HG03442 (cell line): Measurements from ENCODE around the gene TACC2.

Source experiments
- ATAC-seq: cut with Tn5 transposase; IDR thresholded peaks from one replicate; pipeline ENCODE4 v1.9.1; 2021; ENCODE audit warnings: mild to moderate bottlenecking, moderate library complexity; ENCODE audit not compliant: unreplicated experiment

TACC2 gene

DNA sequence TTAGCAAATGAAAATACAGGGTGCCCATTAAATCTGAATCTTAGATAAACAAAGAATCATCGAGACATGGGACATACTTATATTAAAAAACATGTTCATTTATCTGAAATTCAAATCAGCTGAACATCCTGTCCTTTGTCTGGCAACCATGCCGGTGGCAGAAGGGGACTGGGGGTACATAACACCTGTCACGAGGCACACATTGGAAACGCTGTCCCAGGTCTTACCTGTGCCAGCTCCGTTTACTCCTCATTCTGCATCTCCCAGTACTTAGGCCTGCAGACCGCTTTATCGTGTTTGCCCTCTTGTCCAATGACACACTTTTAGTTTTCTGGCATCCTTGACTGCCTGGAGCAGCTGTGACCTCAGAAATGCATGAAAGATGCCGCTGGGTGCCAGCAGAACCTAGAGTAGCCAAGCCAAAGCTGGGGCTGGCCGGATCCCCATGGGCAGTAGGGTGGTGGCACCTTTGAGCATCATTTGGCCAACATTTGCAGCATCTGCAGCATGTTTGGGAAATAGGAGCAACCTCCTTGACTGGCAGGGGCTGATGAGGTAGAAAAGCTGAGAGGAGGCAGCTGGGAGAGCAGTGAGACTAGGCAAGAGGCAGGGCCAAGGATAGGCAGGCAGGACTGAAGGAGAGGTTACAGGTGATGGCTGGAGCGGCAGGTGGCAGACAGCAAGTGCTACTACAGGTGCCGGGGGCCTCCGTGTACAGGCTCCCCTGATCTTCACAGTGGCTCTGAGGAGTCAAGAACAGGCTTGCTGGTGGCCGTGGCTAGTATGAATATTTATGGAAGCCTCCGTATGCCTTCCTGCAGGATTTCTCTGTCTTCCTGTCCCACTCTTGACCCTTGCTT is 219.8 kb downstream of the TACC2 start:
- ATAC-seq = no peak

DNA sequence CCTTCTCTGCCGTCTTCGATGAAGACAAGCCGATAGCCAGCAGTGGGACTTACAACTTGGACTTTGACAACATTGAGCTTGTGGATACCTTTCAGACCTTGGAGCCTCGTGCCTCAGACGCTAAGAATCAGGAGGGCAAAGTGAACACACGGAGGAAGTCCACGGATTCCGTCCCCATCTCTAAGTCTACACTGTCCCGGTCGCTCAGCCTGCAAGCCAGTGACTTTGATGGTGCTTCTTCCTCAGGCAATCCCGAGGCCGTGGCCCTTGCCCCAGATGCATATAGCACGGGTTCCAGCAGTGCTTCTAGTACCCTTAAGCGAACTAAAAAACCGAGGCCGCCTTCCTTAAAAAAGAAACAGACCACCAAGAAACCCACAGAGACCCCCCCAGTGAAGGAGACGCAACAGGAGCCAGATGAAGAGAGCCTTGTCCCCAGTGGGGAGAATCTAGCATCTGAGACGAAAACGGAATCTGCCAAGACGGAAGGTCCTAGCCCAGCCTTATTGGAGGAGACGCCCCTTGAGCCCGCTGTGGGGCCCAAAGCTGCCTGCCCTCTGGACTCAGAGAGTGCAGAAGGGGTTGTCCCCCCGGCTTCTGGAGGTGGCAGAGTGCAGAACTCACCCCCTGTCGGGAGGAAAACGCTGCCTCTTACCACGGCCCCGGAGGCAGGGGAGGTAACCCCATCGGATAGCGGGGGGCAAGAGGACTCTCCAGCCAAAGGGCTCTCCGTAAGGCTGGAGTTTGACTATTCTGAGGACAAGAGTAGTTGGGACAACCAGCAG is 221.7 kb downstream of the TACC2 start:
- ATAC-seq = no peak

DNA sequence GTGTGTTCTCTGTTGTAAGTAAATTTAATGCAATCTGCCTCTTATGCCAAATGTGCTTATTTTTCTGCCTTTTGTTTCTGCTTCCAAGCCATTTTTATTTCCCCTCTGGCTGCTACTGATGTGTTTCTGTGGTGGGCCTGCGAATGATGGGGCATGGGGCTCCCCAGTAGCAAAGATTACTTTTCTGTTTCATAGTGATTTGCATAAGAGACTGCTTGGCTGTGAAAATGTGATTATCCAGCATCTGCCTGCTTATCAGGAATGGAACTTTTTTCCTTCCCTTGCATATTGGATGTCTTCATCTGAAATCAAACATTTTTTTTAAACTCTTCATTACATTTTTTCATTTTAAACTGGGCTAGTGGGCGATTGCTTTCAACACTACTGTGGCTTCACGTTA is 224.4 kb downstream of the TACC2 start:
- ATAC-seq = no peak

DNA sequence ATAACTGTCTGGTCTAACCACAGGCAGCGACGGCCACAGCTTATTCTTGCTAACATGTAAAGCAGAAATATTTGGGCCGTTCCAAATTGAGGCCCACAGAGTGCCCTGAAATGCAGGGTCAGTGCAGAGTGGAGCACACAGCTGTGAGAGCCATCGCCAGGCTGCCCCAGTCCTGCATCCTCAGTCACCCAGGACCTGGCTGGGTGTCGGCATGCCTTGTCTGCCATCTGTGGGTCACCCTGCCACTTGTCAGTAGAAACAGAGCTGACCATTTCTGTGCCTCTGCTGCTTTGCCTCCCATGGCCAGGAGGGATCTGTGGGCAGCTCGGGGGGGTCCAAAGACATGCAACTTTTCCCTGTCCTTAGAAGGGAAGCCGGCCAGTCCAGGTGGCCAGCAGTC is 224.8 kb downstream of the TACC2 start:
- no peak for ATAC-seq

DNA sequence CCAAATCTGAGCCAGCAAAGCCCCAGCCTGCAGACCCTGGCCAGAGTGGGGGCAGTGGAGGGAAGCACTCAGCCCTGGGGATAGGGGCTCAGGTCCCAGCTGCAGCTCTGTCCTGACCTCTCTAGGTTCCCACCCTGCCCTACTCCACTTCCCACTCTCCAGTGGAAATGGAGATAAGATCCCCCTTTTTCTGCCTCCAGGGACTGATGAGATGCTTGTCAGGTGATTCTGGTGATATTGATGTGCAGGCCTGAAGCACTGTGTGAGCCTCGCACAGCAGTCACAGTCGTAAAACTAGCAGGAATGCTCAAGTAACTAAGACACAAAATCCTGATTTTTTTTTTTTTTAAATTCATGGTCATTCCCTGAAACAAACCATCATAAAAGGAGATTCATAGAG is 227.1 kb downstream of the TACC2 start:
- ATAC-seq = no peak

DNA sequence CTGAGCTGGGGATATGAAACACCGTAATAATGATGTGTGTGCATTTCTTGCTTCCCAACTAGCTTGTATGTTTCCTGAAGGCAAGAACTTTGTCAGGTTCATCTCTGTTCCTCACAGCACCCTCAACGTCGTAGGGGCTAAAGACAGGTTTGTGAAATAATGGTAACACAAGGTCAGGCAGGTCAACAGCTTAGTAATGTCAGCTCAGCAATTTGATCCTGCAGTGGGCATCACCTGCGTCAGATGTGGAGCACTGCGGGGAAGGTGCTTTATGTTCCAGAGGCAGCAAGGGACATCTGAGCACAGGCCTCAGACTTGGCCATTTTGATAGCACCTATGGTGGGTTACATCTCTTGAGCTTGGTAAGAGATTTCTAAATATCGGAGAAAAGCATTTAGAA is 230.4 kb downstream of the TACC2 start:
- ATAC-seq = no peak

DNA sequence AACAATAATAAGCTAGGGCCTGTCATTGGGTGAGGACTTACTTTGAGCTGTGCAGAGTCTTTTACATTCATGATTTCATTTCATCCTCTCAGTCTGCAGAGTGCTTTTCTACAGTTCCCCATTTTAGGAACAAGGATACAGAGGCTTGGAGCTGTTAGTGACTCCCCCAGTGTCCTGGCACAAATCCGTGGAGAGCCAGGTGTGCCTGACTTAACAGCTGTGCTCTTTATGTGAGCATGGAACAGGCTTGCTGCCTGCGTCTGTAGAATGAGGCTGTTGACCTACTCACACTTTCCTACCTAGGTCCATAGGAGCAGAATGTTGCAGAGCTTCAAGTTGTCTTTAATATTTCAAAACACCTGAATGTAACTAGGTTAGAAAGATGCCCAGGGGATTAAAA is 231.8 kb downstream of the TACC2 start:
- no peak for ATAC-seq

DNA sequence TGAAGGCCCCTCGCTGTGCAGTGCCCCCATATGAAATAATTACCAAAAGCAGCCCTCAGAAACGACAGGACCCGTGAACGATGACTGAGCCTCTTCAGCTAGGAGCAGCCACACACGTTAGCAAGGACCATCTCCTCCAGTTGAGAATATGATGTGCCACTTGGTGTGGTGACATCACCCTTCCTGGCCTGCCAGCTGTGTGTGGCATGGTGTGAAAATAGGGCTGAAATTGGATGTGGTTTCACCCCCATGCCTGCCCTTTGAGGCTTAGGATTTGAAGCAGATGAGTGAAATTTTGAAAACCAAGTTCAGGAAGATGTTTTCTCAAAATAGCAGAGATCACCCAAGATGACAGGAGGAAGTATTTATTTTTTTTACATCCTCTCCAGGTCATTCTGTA is 233.0 kb downstream of the TACC2 start:
- no peak for ATAC-seq

DNA sequence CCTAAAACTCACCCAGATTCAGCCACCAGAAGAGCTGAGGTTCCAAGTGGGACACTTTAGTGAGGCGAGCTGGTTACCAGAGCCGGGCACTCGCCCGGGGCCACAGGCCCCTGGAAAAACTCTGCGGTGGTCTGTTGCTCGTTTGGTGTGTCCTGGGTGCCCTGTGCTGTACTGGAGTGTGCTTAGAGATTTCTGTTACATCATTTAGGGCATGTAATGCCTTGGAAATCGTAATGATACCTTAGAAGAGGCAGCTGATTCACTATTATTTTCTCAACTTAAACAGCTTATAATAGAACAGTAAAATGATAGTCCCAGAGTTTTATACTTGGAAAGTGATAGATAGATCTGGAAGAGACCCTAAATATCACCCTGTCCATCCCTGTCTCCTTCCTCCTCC is 233.7 kb downstream of the TACC2 start:
- ATAC-seq = no peak

DNA sequence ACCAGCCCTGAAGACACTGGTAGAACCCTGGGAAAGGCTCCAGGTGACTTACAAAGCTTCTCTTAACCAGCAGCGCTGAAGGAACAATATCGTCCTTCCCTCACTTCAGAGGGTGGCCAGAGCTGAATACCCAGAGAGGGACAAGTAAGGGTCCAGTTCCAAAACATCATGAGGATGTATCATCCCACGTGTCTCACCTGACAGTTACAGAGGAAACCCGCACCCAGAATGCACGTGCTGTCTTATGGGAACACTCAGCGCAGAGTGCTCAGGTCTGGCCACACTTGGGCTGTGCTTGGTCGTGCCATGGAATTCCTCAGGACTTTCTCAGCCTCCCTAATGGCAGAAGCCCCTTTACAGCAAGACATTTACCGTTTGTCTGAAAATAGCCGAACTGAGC is 235.2 kb downstream of the TACC2 start:
- no peak for ATAC-seq

DNA sequence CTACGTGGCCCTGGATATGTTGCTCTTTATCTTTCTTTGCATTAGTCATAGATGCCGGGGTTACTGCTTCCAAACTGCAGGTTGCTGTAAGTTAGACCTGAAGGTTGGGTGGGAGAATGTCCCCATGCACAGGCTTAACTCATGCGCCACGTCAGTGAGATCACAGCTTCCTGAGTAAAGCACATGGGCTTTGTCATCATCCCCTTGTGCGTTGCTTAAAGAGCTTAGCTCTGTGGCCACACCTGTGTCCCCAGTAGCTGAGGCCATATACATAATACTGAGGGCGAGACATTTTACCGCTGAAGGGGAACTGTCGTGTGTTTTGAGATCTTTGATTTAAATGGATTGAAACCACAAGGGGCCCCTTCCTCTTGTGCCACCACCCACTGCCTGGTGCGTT is 236.4 kb downstream of the TACC2 start:
- no peak for ATAC-seq

DNA sequence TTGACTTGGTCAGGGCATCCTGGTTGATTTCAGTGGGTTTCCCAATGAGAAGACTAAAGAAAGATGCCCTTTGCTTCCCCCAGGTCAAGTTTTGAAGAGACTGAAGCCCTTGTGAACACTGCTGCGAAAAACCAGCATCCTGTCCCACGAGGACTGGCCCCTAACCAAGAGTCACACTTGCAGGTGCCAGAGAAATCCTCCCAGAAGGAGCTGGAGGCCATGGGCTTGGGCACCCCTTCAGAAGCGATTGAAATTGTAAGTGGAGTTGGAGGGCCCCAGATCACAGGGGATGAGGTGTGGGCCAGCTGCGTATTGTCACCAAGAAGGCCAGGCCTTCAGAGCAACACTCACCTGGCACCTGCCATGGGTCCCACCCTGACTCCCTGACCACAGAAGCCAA is 238.8 kb downstream of the TACC2 start:
- ATAC-seq = no peak

DNA sequence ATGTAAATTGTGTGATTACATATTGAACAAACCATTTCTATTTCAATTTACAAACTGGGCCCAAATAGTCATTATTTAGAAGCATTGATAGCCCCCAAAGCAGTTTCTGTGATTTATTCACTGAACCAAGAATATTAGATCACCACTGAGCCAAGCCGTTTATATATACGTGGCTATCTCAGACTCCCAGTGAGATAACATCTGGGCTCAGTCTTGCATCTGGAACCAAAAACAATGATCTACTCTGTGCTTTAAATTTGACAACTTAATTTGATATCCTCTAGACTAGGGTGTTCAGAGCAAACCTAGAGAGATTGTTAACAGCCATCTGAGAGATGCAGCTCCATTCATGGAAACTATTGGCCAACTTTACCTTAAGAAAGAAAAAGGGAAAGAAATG is 240.7 kb downstream of the TACC2 start:
- ATAC-seq = no peak

DNA sequence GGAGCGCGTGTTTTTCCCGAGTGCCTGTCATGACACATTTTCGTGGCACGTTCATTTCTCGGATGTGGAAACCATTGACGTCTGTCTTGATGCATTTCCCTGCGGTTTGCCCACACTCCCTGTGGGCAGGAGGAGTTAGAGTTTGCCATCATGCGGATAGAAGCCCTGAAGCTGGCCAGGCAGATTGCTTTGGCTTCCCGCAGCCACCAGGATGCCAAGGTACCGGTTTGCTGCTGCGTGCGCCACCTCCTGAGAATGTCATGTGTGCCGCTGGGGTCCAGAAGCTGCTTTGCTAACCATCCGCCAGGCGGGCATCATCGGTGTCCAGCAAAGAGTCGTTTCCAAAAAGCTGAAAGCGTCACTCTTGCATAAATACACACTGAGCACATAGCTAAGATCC is 241.3 kb downstream of the TACC2 start:
- no peak for ATAC-seq

DNA sequence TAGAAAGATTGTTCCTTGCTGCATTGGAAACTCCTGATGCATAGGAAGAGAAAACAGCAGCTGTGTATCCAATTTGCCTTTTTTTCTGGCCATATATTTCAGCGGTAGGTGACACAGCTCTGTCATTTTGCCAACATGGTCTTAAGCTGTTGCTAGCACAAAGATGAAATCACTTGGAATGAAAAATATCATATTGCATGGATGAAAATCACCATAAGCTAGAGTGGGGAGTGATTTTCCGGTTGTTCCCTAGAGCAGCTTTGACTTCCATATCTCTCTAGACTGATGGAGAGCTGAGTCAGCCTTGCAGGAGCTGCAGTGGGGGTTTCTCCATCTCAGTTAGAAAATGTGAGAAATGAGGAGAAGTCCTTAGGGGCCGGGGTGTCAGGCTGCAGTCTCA is 243.8 kb downstream of the TACC2 start:
- ATAC-seq = no peak

DNA sequence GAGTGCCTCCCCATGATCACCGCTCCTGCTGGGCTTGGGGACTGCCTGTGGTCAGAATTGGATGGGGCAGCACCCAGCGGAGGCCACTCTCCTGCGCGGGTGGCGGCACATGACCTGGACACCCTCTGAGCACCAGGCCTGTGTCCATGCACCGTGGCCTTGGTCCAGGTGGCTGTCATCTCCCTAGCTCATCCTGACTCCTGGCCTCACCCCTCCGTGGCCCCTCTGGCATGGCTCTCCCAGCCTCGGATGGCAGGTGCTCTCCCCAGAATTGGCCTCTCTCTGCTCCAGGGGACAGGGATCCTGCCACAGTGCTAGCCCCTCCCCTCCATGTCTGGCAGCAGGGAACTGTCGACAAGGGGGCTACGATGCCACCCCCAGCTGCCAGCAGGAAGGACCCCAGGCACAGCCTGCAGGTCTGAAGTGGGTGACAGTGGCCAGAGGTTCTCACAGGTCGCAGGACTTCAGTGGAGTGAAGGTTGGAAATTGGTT is 244.9 kb downstream of the TACC2 start:
- no peak for ATAC-seq

DNA sequence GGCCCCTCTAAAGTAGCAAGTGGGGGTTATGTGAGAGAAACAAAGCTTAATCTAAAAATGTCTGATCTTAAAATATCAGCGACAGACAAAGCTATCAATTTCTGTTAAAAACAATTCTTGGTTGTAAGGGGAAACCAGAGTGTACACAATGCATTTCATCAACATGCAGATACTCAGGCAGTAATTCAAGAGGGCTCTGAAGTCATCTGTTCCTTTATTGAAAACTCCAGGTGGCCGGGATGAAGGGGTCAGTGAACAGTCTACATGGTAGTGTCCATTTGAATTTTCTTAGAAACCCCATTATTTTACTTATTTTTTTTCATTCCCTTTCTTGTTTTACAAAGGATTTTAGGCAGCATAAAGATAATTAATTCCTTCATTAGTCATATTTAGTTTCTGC is 245.5 kb downstream of the TACC2 start:
- no peak for ATAC-seq

DNA sequence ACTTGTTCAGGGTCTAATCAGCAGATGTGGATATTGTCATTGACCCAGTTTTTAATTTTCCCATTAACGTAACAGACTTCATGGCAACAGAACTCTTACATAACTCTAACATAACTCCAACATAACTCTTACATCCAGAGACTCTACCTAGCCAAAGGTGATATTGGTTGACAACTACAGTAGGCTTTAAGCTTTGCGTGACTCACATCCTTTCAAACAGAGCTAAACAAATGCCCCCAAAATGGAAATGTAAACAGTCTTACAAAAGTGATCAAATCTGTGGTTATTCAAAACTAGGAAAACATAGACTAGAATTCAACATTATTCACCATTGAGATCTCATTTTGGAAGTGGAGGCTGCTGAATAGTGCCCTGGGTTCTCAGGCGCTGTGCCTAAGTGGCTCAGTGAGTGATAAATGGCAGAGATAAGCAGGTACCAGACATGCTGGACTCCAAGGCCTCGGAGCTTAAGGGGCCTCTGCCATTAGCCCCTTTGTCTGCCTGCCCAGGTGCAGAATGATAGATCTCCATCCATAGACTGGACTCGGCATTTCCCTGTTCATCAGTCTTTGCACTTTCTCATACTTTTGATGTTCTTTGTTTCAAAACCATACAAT is 247.8 kb downstream of the TACC2 start:
- ATAC-seq = no peak

DNA sequence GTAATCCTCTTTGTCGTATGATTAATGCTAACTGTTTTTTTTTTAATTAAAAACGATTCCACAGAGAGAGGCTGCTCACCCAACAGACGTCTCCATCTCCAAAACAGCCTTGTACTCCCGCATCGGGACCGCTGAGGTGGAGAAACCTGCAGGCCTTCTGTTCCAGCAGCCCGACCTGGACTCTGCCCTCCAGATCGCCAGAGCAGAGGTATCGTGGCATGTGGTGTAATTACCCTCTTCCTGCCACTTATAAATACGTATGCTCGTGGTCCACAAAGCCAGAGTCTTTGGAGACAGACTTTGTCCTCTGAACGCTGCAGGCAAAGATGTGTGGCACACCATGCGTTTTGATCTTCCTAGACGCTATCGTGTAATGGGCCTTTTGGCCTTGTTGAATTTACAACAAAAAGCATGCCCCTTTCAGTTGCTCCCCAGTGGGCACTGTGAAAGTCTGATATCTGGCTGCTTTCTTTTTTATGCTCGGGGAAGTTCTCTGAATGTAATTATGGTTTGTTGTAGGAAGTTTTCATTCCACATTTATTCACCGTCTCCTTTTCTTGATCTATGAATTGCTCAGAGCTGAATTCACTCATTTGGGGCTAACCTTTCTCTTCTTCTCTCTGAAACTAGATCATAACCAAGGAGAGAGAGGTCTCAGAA is 248.5 kb downstream of the TACC2 start:
- no peak for ATAC-seq

DNA sequence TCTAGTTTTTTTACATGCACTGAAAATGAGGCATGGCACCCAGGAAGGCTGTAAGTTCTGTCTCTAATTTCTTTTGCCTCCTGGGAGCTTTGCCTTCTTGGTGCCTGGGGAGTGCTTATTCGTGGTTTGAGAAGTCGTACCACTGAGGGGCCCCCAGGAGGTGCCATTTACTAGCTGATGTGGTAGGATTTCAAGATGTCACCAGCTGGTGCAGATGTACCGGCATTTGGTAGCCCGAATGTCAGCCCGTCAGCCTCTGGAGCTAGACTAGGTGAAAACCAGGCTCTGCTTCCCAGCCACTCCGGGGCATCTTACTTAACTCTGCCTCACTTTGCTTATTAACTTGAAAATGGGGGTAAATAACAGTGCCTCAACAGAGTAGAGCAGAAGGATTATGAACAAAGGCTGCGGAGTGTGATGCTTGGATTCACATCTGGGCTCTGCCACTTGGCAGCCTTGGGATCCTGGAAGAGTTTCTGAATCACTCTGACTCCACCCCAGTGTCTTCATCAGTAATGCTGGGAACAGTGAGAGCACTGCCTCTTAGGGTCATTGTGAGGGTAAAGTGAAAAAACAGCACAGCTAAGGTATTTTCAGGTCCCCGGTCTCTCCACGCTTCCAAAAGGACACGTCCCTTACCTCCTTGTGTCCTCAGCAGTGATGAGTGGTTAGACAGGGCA is 250.8 kb downstream of the TACC2 start:
- ATAC-seq = no peak

DNA sequence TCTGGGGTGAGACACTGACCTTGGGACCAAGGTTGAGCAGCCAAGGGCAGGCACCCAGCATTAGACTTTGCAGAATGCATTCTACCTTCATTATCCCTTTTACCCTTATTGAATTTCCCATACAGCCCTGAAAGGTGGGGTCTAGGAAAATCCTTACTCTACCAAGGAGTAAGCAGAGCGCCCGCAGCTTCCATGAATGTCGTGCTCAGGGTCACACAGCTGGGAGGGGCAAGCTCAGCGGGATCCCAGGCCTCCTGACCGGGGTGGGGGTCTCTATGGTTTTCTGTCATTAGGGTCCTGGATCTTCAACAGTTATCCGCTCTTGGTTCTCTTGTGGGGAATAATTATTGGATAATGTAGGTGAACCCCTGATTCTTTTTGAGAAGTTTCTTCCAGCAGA is 251.4 kb downstream of the TACC2 start:
- no peak for ATAC-seq
